GM23338 (cell line): ENCODE measurements around the gene ICAM5.

Source experiments
- CREB1 ChIP-seq: fragments of 250-450 bp; sonication (Bioruptor Pico); IDR thresholded peaks from 2 replicates; pipeline ENCODE4 v1.5.0; 2020; ENCODE audit warnings: low read depth, mild to moderate bottlenecking, moderate library complexity
- EZH2 ChIP-seq: fragments of 200-600 bp; sonication (generic); IDR thresholded peaks from one replicate; pipeline ENCODE4 v1.8.0; 2017; ENCODE audit warnings: antibody characterized with exemption, mild to moderate bottlenecking, low read depth; ENCODE audit not compliant: unreplicated experiment
- EZH2phosphoT487 ChIP-seq: fragments of 200-600 bp; sonication (generic); IDR thresholded peaks from one replicate; pipeline ENCODE4 v1.8.1; 2018; ENCODE audit warnings: antibody characterized with exemption; ENCODE audit not compliant: unreplicated experiment
- JUNB ChIP-seq: IDR thresholded peaks from one replicate; pipeline ENCODE4 v1.6.1; 2016; ENCODE audit warnings: antibody characterized with exemption; ENCODE audit not compliant: unreplicated experiment
- POLR2AphosphoS5 ChIP-seq: IDR thresholded peaks from 2 replicates; pipeline ENCODE4 v1.6.1; 2016; ENCODE audit warnings: antibody characterized with exemption, low read depth
- STAT1 ChIP-seq: IDR thresholded peaks from one replicate; pipeline ENCODE4 v1.6.1; 2016; ENCODE audit warnings: antibody characterized with exemption; ENCODE audit not compliant: unreplicated experiment
- TF ChIP-seq, protein P1 (sequence below): IDR thresholded peaks from one replicate; pipeline ENCODE4 v1.6.1; 2018; ENCODE audit warnings: antibody characterized with exemption; ENCODE audit not compliant: unreplicated experiment
- TF ChIP-seq, protein P2 (sequence below), 2 experiments: fragments of 200-600 bp in 1 of 2; sonication (generic) in 1 of 2; conservative IDR thresholded peaks; 2 replicates each; pipeline versions ENCODE4 v1.5.1 to v1.6.1; 2016 to 2017; ENCODE audit warnings: antibody characterized with exemption in 2 of 2, low read depth in 2 of 2, mild to moderate bottlenecking in 2 of 2, moderate library complexity in 1 of 2
- TF ChIP-seq, protein P3 (sequence below): IDR thresholded peaks from 2 replicates; pipeline ENCODE4 v1.6.1; 2016; ENCODE audit warnings: antibody characterized with exemption

DNA sequence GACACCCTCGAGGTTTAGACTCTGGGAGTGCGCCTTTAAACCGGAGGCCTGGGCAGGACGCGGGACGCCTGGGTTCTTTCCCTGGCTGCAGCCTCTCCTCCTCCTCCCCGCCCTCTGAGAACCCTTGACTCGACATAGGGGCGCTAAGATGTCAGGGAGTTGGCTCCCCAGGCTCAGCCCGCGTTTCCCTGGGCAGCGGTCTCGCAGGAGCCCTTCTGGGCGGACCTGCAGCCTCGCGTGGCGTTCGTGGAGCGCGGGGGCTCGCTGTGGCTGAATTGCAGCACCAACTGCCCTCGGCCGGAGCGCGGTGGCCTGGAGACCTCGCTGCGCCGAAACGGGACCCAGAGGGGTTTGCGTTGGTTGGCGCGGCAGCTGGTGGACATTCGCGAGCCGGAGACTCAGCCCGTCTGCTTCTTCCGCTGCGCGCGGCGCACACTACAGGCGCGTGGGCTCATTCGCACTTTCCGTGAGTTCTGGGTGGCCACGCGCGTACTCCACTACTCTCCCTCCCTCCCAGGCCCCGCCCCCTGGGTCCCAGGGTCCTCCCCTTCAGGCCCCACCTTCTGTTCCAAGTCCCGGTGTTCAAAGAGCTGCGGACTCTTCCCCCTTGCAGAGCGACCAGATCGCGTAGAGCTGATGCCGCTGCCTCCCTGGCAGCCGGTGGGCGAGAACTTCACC lies 1.3 kb downstream of the ICAM5 start:
- TF ChIP-seq, protein P1, sequence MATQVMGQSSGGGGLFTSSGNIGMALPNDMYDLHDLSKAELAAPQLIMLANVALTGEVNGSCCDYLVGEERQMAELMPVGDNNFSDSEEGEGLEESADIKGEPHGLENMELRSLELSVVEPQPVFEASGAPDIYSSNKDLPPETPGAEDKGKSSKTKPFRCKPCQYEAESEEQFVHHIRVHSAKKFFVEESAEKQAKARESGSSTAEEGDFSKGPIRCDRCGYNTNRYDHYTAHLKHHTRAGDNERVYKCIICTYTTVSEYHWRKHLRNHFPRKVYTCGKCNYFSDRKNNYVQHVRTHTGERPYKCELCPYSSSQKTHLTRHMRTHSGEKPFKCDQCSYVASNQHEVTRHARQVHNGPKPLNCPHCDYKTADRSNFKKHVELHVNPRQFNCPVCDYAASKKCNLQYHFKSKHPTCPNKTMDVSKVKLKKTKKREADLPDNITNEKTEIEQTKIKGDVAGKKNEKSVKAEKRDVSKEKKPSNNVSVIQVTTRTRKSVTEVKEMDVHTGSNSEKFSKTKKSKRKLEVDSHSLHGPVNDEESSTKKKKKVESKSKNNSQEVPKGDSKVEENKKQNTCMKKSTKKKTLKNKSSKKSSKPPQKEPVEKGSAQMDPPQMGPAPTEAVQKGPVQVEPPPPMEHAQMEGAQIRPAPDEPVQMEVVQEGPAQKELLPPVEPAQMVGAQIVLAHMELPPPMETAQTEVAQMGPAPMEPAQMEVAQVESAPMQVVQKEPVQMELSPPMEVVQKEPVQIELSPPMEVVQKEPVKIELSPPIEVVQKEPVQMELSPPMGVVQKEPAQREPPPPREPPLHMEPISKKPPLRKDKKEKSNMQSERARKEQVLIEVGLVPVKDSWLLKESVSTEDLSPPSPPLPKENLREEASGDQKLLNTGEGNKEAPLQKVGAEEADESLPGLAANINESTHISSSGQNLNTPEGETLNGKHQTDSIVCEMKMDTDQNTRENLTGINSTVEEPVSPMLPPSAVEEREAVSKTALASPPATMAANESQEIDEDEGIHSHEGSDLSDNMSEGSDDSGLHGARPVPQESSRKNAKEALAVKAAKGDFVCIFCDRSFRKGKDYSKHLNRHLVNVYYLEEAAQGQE: no peak
- TF ChIP-seq, protein P2, sequence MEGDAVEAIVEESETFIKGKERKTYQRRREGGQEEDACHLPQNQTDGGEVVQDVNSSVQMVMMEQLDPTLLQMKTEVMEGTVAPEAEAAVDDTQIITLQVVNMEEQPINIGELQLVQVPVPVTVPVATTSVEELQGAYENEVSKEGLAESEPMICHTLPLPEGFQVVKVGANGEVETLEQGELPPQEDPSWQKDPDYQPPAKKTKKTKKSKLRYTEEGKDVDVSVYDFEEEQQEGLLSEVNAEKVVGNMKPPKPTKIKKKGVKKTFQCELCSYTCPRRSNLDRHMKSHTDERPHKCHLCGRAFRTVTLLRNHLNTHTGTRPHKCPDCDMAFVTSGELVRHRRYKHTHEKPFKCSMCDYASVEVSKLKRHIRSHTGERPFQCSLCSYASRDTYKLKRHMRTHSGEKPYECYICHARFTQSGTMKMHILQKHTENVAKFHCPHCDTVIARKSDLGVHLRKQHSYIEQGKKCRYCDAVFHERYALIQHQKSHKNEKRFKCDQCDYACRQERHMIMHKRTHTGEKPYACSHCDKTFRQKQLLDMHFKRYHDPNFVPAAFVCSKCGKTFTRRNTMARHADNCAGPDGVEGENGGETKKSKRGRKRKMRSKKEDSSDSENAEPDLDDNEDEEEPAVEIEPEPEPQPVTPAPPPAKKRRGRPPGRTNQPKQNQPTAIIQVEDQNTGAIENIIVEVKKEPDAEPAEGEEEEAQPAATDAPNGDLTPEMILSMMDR (conservative IDR thresholded peaks at IDR 0.05; ENCODE audit: low read depth in 2 of 2): no peak
- TF ChIP-seq EZH2 (peak; percentile 63), EZH2phosphoT487 (no peak), POLR2AphosphoS5 (no peak), STAT1 (no peak), CREB1 (CRISPR knock-in tag) (no peak), JUNB (no peak)
- TF ChIP-seq, protein P3, sequence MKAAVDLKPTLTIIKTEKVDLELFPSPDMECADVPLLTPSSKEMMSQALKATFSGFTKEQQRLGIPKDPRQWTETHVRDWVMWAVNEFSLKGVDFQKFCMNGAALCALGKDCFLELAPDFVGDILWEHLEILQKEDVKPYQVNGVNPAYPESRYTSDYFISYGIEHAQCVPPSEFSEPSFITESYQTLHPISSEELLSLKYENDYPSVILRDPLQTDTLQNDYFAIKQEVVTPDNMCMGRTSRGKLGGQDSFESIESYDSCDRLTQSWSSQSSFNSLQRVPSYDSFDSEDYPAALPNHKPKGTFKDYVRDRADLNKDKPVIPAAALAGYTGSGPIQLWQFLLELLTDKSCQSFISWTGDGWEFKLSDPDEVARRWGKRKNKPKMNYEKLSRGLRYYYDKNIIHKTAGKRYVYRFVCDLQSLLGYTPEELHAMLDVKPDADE: no peak
